HepG2 (cell line): ENCODE results near the gene SFPQ. TPM values are rescaled to one million over a fixed set of nuclear protein-coding genes. Genes with fewer than 3 reads are reported as not detected.

ENCODE experiments used
- ADNP ChIP-seq: sonication (generic); formaldehyde crosslinking; IDR thresholded peaks from 2 replicates; pipeline ENCODE4 v1.4.0; 2020; ENCODE audit warnings: missing genetic modification reagents
- EZH2 ChIP-seq: conservative IDR thresholded peaks from 2 replicates; pipeline ENCODE4 v1.6.1; 2012; ENCODE audit warnings: mild to moderate bottlenecking, low read depth, low read length, moderate library complexity
- GATAD2A ChIP-seq: IDR thresholded peaks from 2 replicates; pipeline ENCODE4 v1.6.1; 2016
- GMEB2 ChIP-seq: IDR thresholded peaks from 2 replicates; pipeline ENCODE4 v1.6.1; 2016; ENCODE audit warnings: missing biosample characterization, missing genetic modification reagents, low read depth
- HES4 ChIP-seq: sonication (generic); formaldehyde crosslinking; IDR thresholded peaks from 2 replicates; pipeline ENCODE4 v1.9.0; 2021; ENCODE audit warnings: mild to moderate bottlenecking, missing genetic modification reagents, borderline replicate concordance
- IKZF1 ChIP-seq: fragments of 450-650 bp; IDR thresholded peaks from 2 replicates; pipeline ENCODE4 v1.7.1; 2016
- JDP2 ChIP-seq: sonication (generic); formaldehyde crosslinking; IDR thresholded peaks from 2 replicates; pipeline ENCODE4 v1.8.1; 2022; ENCODE audit warnings: missing genetic modification reagents, borderline replicate concordance
- KDM1A ChIP-seq: IDR thresholded peaks from 2 replicates; pipeline ENCODE4 v1.6.1; 2016; ENCODE audit warnings: missing compliant biosample characterization
- MIER2 ChIP-seq: IDR thresholded peaks from 2 replicates; pipeline ENCODE4 v1.6.1; 2016; ENCODE audit warnings: missing biosample characterization, missing genetic modification reagents
- NFIC ChIP-seq: IDR thresholded peaks from 2 replicates; pipeline ENCODE4 v1.6.1; 2012; ENCODE audit warnings: mild to moderate bottlenecking, low read length, inconsistent platforms
- POGZ ChIP-seq: sonication (generic); formaldehyde crosslinking; IDR thresholded peaks from 2 replicates; pipeline ENCODE4 v1.4.0; 2020; ENCODE audit warnings: mild to moderate bottlenecking, missing genetic modification reagents
- RFX5 ChIP-seq: IDR thresholded peaks from 2 replicates; pipeline ENCODE4 v1.6.1; 2011; ENCODE audit warnings: low read depth, low read length, improper control_type of control experiment
- SATB2 ChIP-seq: sonication (generic); formaldehyde crosslinking; IDR thresholded peaks from 2 replicates; pipeline ENCODE4 v1.5.0; 2020; ENCODE audit warnings: missing genetic modification reagents
- SNAI1 ChIP-seq: sonication (generic); formaldehyde crosslinking; IDR thresholded peaks from 2 replicates; pipeline ENCODE4 v1.5.0; 2020; ENCODE audit warnings: mild to moderate bottlenecking, missing genetic modification reagents, borderline replicate concordance
- SOX5 ChIP-seq: IDR thresholded peaks from 2 replicates; pipeline ENCODE4 v1.6.1; 2016; ENCODE audit warnings: borderline replicate concordance
- SRSF4 ChIP-seq: fragments of 200-400 bp; formaldehyde crosslinking; IDR thresholded peaks from one replicate; pipeline ENCODE4 v1.6.1; 2018; ENCODE audit warnings: mild to moderate bottlenecking, low read depth, low read length, moderate library complexity; ENCODE audit not compliant: poor library complexity, severe bottlenecking
- THAP9 ChIP-seq: sonication (generic); formaldehyde crosslinking; IDR thresholded peaks from 2 replicates; pipeline ENCODE4; 2020; ENCODE audit warnings: missing genetic modification reagents, mild to moderate bottlenecking, borderline replicate concordance
- ZFP91 ChIP-seq: sonication (generic); formaldehyde crosslinking; IDR thresholded peaks from 2 replicates; pipeline ENCODE4 v1.9.0; 2022; ENCODE audit warnings: missing genetic modification reagents, mild to moderate bottlenecking, borderline replicate concordance
- ZNF460 ChIP-seq: sonication (generic); formaldehyde crosslinking; IDR thresholded peaks from 2 replicates; pipeline ENCODE4 v1.5.1; 2020; ENCODE audit warnings: missing genetic modification reagents, mild to moderate bottlenecking, borderline replicate concordance
- ZNF530 ChIP-seq: sonication (generic); formaldehyde crosslinking; IDR thresholded peaks from 2 replicates; pipeline ENCODE4 v1.5.0; 2020; ENCODE audit warnings: low read depth, mild to moderate bottlenecking, missing genetic modification reagents
- ZNF550 ChIP-seq: sonication (generic); formaldehyde crosslinking; IDR thresholded peaks from 2 replicates; pipeline ENCODE4 v1.4.0; 2020; ENCODE audit warnings: mild to moderate bottlenecking, missing genetic modification reagents, borderline replicate concordance
- ZNF674 ChIP-seq: sonication (generic); formaldehyde crosslinking; IDR thresholded peaks from 2 replicates; pipeline ENCODE4 v1.5.0; 2020; ENCODE audit warnings: low read depth, mild to moderate bottlenecking, missing genetic modification reagents
- ZNF784 ChIP-seq: sonication (generic); formaldehyde crosslinking; IDR thresholded peaks from 2 replicates; pipeline ENCODE4 v1.5.1; 2020; ENCODE audit warnings: missing genetic modification reagents, mild to moderate bottlenecking, borderline replicate concordance
- ZSCAN21 ChIP-seq: sonication (generic); formaldehyde crosslinking; IDR thresholded peaks from 2 replicates; pipeline ENCODE4 v1.8.0; 2022; ENCODE audit warnings: mild to moderate bottlenecking, missing genetic modification reagents, moderate library complexity, borderline replicate concordance
- polyA plus RNA-seq, 8 experiments: library from polyadenylated mRNA; depleted of rRNA in 3 of 8; stranded (reverse) in 7 of 8; unstranded in 1 of 8; fragments of >200 nt; fragmentation: Illumina TruSeq in 4 of 8; extraction: Trizol in 4 of 8; gene quantifications; 2 replicates each; pipeline versions ENCODE4 v1.2.1 to v1.2.3, GENCODE V29; 2011 to 2016; ENCODE audit warnings: low read depth in 4 of 8, missing spikeins in 1 of 8, mixed read lengths in 1 of 8; ENCODE audit not compliant: insufficient read depth in 1 of 8
- total RNA-seq, 5 experiments: library from RNA; depleted of rRNA; stranded (reverse); fragments of >200 nt; fragmentation: Illumina TruSeq; extraction: Trizol; gene quantifications; 2 replicates each; pipeline ENCODE4 v1.2.3, GENCODE V29; 2016; ENCODE audit warnings: low read depth in 1 of 5

SFPQ gene
- total and polyA plus RNA-seq, 2 of the 13 experiments (the other 11 are each of a cell fraction or from before 2014, with no cell fraction given), result 101 to 292 TPM

GRCh38 chr1:35192853-35193664 is at the start of gene SFPQ (continued):
- TF ChIP-seq SNAI1 (CRISPR knock-in tag), result 0 out of 2 replicates have a peak, but pooled peaks have one; percentile 55
- no peak for TF ChIP-seq NFIC
- TF ChIP-seq ZNF460 (CRISPR knock-in tag), result no peak
- no peak for TF ChIP-seq GATAD2A (CRISPR knock-in tag)
- TF ChIP-seq ZNF784 (CRISPR knock-in tag), result no peak
- no peak for TF ChIP-seq KDM1A (CRISPR knock-in tag)
- no peak for TF ChIP-seq SRSF4
- no peak for TF ChIP-seq GMEB2 (CRISPR knock-in tag)
- no peak for TF ChIP-seq ZNF674
- no peak for TF ChIP-seq SATB2 (CRISPR knock-in tag)
- TF ChIP-seq ZSCAN21, result peak; percentile 75
- TF ChIP-seq IKZF1, result no peak
- no peak for TF ChIP-seq ZNF530
- no peak for TF ChIP-seq EZH2
- TF ChIP-seq RFX5, result peak; percentile 76
- 0 out of 2 replicates have a peak, but pooled peaks have one; percentile 29 for TF ChIP-seq MIER2 (CRISPR knock-in tag)
- TF ChIP-seq HES4 (CRISPR knock-in tag), result no peak
- peak; percentile 69; the same call in 1 of the 2 replicates for TF ChIP-seq ZFP91
- TF ChIP-seq THAP9 (CRISPR knock-in tag), result peak; percentile 84; the same call in 1 of the 2 replicates
- TF ChIP-seq ADNP (CRISPR knock-in tag), result no peak
- TF ChIP-seq JDP2 (CRISPR knock-in tag), result no peak
- no peak for TF ChIP-seq ZNF550 (CRISPR knock-in tag)
- peak; percentile 92 for TF ChIP-seq POGZ (CRISPR knock-in tag)
- no peak; the same call in 1 of the 2 replicates for TF ChIP-seq SOX5
